ENCODE data around the gene TM4SF1. TPM values are rescaled to one million over a fixed set of nuclear protein-coding genes. Genes with fewer than 3 reads are reported as not detected.
A peak's percentile ranks its signal among the peaks of the same experiment; 100 is the strongest.

TM4SF1 gene
- total RNA-seq, 1 experiment from 2014 or later: 0.66 TPM

DNA sequence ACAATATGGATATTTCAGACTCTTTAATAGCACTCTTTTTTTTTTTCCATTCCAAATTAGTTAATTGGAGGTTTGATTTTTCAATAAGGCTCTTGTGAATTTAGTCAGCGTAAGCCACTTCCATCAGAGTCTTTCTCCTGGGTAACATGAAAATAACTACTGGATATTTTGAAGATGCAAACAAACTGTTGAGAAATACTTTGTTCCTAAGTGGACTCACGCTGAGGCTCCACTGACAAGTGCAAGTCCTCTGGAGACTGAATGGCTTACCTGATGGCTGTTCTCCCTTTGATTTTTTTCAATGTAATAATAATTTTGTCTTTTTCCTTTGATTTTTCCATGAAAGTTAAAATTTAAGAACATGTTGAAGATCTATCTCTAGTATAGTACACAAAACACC, 26.0 kb upstream of the TM4SF1 start:
- Histone ChIP-seq H3K4me2 (ENCODE audit: low read length) (no peak overlapping the region), H3K4me3 (replicated peaks in 1 of 2; ENCODE audit: low read depth in 1 of 2, low read length in 2 of 2) (no peak overlapping the region), H4K20me1 (ENCODE audit: insufficient read depth) (no peaks in the 10 kb centered on the region), H3K27ac (ENCODE audit: low read depth, low read length) (no peak overlapping the region), H3K79me2 (ENCODE audit: insufficient read depth, low read length) (no peaks in the 10 kb centered on the region), H3K9me3 (ENCODE audit: control insufficient read depth in 1 of 2, insufficient read depth in 1 of 2, low read depth in 1 of 2, low read length in 2 of 2) (no peaks in the 10 kb centered on the region), H2AFZ (ENCODE audit: low read depth, low read length, poor library complexity, severe bottlenecking) (no peak overlapping the region), H3K27me3 (ENCODE audit: insufficient read depth, low read length) (no peaks in the 10 kb centered on the region), H3K36me3 (ENCODE audit: control insufficient read depth in 1 of 2, insufficient read depth in 2 of 2, low read length in 2 of 2) (no peaks in the 10 kb centered on the region), H3K4me1 (ENCODE audit: control insufficient read depth in 1 of 2, insufficient read depth in 2 of 2, low read length in 2 of 2) (peaks cover 0 to 6% of the 10 kb centered on the region in 2 experiments; a peak in 2 of 4 replicates), H3K9ac (ENCODE audit: low read length) (no peak overlapping the region), H3K9me2 (ENCODE audit: insufficient read depth) (no peaks in the 10 kb centered on the region)
- intact Hi-C loops (cut with micrococcal nuclease): no loop called here
- no peak for TF ChIP-seq EGR1 (IDR thresholded peaks at IDR 0.05; ENCODE audit: low read depth)
- ATAC-seq (no peak), DNase-seq (ENCODE audit: low read depth, low spot score) (no peak)
- POLR2A ChIA-PET: no interaction called here
- RAD21 ChIA-PET (ENCODE audit: low non-redundant PET in 1 of 2, low total read pairs in 2 of 2, uncharacterized antibody in 2 of 2, unreplicated experiment in 2 of 2): no interaction called here
- CTCF ChIA-PET: no interaction called here
- BruUV-seq (replicated peaks): no TSS peak

DNA sequence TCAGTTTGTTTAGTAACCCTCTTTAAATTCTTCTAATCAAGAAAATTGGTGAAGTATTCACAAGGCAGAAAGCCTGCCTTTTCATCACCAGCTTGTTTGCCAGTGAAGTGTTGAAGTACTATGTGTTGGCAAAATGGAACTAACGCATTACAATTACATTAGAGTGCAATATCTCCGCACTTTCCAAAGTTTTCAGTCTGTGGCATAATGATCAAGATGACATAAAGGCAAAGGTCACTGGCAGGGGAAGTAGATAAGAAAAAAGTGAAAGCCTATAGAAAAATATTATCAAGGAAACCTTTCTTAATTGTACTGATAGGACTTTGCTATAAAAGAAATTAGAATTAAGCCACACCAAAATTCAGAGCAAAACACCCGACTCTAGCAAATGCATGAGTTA, 25.0 kb upstream of the TM4SF1 start:
- Histone ChIP-seq H3K9ac (ENCODE audit: low read length) (no peak overlapping the region), H2AFZ (ENCODE audit: low read depth, low read length, poor library complexity, severe bottlenecking) (peak overlapping the region; percentile 63), H3K27ac (ENCODE audit: low read depth, low read length) (no peak overlapping the region), H3K79me2 (ENCODE audit: insufficient read depth, low read length) (no peaks in the 10 kb centered on the region), H4K20me1 (ENCODE audit: insufficient read depth) (no peaks in the 10 kb centered on the region), H3K4me2 (ENCODE audit: low read length) (no peak overlapping the region), H3K27me3 (ENCODE audit: insufficient read depth, low read length) (no peaks in the 10 kb centered on the region), H3K4me1 (ENCODE audit: control insufficient read depth in 1 of 2, insufficient read depth in 2 of 2, low read length in 2 of 2) (peaks cover 0 to 6% of the 10 kb centered on the region in 2 experiments; a peak in 2 of 4 replicates), H3K9me3 (ENCODE audit: control insufficient read depth in 1 of 2, insufficient read depth in 1 of 2, low read depth in 1 of 2, low read length in 2 of 2) (no peaks in the 10 kb centered on the region), H3K4me3 (replicated peaks in 1 of 2; ENCODE audit: low read depth in 1 of 2, low read length in 2 of 2) (no peak overlapping the region), H3K9me2 (ENCODE audit: insufficient read depth) (no peaks in the 10 kb centered on the region), H3K36me3 (ENCODE audit: control insufficient read depth in 1 of 2, insufficient read depth in 2 of 2, low read length in 2 of 2) (no peaks in the 10 kb centered on the region)
- ChIA-PET CTCF (no interaction called here), RAD21 (ENCODE audit: low non-redundant PET in 1 of 2, low total read pairs in 2 of 2, uncharacterized antibody in 2 of 2, unreplicated experiment in 2 of 2) (no interaction called here), POLR2A (no interaction called here)
- no TSS peak for BruUV-seq (replicated peaks)
- DNase-seq (ENCODE audit: low read depth, low spot score) (no peak), ATAC-seq (no peak)
- intact Hi-C loops (cut with micrococcal nuclease): no loop called here
- TF ChIP-seq YY1 (IDR thresholded peaks at IDR 0.05; ENCODE audit: extremely low read depth, insufficient replicate concordance, low read depth, low read length): no peak
- TF ChIP-seq EZH2 (IDR thresholded peaks at IDR 0.05): no peak
- TF ChIP-seq, protein P1, sequence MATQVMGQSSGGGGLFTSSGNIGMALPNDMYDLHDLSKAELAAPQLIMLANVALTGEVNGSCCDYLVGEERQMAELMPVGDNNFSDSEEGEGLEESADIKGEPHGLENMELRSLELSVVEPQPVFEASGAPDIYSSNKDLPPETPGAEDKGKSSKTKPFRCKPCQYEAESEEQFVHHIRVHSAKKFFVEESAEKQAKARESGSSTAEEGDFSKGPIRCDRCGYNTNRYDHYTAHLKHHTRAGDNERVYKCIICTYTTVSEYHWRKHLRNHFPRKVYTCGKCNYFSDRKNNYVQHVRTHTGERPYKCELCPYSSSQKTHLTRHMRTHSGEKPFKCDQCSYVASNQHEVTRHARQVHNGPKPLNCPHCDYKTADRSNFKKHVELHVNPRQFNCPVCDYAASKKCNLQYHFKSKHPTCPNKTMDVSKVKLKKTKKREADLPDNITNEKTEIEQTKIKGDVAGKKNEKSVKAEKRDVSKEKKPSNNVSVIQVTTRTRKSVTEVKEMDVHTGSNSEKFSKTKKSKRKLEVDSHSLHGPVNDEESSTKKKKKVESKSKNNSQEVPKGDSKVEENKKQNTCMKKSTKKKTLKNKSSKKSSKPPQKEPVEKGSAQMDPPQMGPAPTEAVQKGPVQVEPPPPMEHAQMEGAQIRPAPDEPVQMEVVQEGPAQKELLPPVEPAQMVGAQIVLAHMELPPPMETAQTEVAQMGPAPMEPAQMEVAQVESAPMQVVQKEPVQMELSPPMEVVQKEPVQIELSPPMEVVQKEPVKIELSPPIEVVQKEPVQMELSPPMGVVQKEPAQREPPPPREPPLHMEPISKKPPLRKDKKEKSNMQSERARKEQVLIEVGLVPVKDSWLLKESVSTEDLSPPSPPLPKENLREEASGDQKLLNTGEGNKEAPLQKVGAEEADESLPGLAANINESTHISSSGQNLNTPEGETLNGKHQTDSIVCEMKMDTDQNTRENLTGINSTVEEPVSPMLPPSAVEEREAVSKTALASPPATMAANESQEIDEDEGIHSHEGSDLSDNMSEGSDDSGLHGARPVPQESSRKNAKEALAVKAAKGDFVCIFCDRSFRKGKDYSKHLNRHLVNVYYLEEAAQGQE (IDR thresholded peaks at IDR 0.05; ENCODE audit: low read depth): no peak
- TF ChIP-seq, protein P2, sequence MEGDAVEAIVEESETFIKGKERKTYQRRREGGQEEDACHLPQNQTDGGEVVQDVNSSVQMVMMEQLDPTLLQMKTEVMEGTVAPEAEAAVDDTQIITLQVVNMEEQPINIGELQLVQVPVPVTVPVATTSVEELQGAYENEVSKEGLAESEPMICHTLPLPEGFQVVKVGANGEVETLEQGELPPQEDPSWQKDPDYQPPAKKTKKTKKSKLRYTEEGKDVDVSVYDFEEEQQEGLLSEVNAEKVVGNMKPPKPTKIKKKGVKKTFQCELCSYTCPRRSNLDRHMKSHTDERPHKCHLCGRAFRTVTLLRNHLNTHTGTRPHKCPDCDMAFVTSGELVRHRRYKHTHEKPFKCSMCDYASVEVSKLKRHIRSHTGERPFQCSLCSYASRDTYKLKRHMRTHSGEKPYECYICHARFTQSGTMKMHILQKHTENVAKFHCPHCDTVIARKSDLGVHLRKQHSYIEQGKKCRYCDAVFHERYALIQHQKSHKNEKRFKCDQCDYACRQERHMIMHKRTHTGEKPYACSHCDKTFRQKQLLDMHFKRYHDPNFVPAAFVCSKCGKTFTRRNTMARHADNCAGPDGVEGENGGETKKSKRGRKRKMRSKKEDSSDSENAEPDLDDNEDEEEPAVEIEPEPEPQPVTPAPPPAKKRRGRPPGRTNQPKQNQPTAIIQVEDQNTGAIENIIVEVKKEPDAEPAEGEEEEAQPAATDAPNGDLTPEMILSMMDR (IDR thresholded peaks at IDR 0.05 in 2 of 3, conservative IDR thresholded peaks at IDR 0.05 in 1 of 3; ENCODE audit: borderline replicate concordance in 1 of 3, insufficient read depth in 1 of 3, low read depth in 2 of 3, low read length in 2 of 3): no peak
- no peak for TF ChIP-seq ELF1 (IDR thresholded peaks at IDR 0.05; ENCODE audit: borderline replicate concordance, low read depth)
- no peak for TF ChIP-seq FOSL1 (IDR thresholded peaks at IDR 0.05; ENCODE audit: low read depth)
- no peak for TF ChIP-seq TCF7L2 (IDR thresholded peaks at IDR 0.05; ENCODE audit: borderline replicate concordance, extremely low read depth, insufficient read depth, insufficient read length)
- TF ChIP-seq EGR1 (IDR thresholded peaks at IDR 0.05; ENCODE audit: low read depth): no peak
- TF ChIP-seq ZFX (IDR thresholded peaks at IDR 0.05): no peak
